HG02885 (cell line): ENCODE results near the gene THOC7.

ENCODE experiments used
- ATAC-seq: cut with Tn5 transposase; IDR thresholded peaks from one replicate; pipeline ENCODE4 v1.9.1; 2021; ENCODE audit warnings: mild to moderate bottlenecking; ENCODE audit not compliant: unreplicated experiment, poor library complexity

The THOC7 gene

DNA sequence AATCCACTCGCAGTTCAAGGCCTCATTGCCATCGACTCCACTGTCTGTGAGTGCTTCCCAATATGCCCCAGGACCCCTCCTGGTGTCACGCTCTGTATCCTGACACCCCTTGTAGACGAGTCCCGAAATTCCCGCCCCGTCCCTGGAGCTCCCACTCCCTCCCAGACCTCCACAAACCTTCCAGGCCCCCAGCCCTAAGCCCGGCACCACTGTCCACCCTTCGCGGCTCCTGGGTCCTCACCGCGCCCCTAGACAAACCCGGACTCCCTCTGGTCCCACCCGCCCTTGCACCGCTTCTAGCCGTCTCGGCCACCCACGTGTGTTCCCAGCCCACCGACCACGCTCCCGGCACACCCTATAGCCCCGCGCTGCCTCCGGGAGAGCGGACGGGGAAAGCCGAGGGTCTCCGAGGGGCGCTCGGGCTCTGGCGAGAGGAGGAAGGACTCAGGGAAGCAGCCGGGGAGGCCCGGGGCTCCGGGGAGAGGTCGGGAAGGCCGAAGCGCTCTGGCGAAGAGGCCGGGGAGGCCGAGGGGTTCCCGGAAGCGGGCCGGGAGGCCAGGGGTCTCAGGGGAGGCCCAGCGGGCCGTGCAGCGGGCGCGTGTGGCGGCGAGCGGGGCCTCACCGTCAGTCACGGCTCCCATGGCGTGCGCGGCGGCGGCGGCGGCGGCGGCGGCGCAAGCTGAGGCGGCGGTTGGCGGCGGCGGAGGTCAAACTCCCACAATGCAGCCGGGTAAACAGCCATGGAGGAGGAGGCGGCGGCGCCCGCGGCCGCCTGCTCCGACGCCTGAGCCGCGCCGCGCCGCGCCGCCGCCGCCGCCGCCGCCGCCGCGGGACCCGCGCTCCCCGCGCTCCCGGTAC, at the start of gene THOC7, which contains the start of gene ATXN7:
TSS of gene THOC7 (minus strand) at position 656 of the 858 bp plus-strand sequence. CDS start at position 641, 15 bp downstream.
TSS of gene ATXN7 (plus strand) at position 718 of the 858 bp plus-strand sequence. CDS start 48,732 bp downstream, outside the sequence.
- ATAC-seq, result peak; percentile 75

DNA sequence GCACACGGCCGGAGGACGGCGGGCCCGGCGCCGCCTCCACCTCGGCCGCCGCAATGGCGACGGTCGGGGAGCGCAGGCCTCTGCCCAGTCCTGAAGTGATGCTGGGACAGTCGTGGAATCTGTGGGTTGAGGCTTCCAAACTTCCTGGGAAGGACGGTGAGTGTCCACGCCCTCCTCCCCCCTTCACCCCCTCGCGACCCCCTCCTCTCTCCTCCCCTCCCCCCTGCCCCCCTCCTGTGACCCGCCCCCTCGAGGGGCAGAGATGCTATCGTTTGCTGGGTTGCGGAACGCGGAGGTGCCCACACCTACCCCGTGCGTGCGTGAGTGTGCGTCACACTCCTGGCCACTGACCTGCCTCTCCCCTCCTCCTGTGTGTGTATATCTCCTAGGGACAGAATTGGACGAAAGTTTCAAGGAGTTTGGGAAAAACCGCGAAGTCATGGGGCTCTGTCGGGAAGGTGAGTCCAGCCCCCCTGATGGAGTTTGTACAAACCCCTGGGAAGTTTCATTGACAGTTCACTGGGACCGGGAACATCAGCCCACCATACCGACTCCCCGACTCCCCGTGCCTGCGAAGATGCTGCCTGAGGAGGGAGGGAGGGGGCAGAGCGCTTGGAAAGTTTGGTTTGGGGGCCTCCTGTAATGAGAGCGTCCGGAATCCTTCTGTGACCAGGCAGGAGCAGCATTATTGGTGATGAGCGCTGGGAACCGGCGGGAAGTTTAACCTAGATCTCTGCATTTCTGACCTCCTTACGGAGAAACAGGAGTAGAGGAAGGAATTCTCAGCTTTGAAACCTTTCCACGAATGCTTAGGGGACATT, 49.4 kb upstream of the THOC7 start:
- ATAC-seq, result peak; percentile 21

- peak; percentile 77 for ATAC-seq
These were observed 48.5 kb upstream of the THOC7 start, which contains the start of gene SCAANT1 for GRCh38 chr3:63911873-63912767. Gene SCAANT1, minus strand, starts transcription at chr3:63912383.

- ATAC-seq, result no peak
These were observed 47.9 kb upstream of the THOC7 start for GRCh38 chr3:63911509-63911872.

- ATAC-seq, result no peak
These were observed 47.3 kb upstream of the THOC7 start for GRCh38 chr3:63910891-63911290.

DNA sequence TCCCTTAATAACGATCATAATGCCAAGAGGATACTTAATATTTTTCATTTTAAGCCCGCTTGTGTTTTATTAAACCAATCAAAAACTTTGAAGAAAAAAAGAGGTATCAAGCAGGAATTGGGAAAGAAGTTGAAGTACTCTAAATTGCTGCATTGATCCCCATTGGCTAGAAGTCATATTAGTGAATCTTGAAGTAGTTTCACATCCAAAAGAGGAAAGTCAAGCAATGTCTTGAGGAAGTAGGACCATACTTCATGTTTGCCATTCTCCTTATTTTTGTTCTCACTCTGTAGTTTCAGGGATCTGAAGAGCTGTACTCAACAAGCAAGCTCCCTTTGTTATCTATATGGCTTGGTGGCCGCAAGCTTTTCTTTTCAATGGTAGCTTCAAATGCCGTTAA, 46.4 kb upstream of the THOC7 start:
- ATAC-seq, result no peak

- ATAC-seq, result no peak
These were observed 45.8 kb upstream of the THOC7 start for GRCh38 chr3:63909431-63909830.

DNA sequence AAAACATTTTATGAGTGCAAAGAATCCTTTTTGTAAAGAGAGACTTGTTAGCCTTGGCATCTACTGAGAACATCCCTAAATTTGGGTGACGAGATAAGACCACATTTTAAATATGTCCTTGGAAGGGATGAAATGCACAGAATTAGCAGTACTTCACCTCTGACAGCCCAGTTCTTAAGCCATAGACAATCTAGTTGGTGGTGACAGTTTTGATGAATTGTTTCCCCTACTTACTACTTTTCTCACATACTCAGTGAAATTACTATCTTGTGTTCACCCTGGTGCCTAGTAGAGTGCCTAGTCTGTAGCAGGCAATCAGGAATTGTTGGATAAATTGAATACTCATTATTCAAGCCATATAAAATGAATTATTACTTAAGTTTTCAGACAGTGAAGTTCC, 45.2 kb upstream of the THOC7 start:
- no peak for ATAC-seq

DNA sequence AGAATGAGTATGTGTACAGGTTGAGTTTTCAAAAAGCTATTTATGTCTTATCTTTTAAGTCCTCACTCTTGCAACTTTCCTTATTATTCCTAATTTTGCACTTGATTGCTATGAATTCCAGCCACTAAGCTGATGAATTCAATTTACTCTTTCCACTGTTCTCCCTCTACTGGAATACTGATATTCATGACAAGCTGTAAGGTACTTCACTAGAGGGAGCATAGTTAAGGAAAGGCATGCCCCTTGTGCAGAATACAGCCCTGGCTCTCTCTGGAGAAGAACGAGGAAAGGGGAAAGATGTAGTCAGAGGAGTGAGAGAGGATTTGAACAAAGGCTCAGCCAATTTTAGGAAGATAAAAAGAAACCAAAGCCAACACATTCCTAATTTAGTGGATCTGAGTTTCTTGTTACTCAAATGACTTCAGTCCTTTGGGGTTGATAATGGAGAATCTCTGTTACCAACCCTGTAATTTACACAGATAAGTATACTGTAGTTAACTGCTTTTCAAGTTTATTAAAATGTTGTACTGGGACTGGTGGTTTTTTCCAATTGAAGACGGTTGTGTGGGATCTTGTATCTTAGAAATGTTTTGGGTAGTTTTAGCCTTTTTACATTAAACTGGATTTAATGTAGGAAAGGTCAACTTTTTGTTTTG, 44.6 kb upstream of the THOC7 start:
- no peak for ATAC-seq

DNA sequence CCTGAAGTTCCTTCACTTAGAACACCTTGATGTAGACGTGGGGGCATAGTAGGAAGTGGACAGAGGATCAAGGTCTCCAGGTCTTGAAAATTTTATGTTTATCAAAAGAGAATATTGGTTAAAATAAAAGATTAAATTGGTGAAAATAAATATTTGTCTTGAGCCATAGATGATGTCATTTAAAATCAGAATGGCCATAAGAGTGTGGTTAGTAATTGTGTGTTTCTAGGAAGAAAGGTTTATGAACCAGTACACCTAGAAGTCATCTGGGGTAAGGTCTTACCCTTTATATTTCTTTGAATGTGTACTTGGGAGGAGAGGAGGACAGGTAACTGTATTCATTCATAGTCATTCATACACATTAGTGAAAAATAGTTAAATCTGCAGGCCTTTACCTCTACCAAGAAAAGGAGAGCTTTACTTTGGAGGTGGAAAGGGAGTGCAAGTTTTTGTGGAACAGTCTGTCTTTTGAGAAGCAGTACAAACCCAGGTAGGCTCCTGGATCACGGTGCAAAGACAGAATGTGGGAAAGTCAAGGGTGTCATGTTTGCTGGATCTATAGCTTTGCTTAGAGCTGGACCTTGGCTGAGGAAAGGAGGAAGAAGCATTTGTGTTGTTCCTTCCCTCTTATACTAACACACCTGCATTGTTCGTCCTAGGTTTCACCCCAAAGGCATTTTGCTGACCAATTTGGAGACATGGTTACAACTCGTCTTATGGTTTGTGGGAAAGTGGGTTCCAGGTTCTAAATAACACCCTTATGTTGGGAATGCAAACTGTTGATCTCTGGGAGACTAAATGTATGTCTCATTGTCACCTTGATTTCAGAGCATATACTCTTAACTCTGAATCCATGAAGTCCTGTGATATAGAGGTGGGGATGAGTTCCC, 42.4 kb upstream of the THOC7 start:
- ATAC-seq, result no peak

- no peak for ATAC-seq
These were observed 36.9 kb upstream of the THOC7 start for GRCh38 chr3:63900459-63900858.

DNA sequence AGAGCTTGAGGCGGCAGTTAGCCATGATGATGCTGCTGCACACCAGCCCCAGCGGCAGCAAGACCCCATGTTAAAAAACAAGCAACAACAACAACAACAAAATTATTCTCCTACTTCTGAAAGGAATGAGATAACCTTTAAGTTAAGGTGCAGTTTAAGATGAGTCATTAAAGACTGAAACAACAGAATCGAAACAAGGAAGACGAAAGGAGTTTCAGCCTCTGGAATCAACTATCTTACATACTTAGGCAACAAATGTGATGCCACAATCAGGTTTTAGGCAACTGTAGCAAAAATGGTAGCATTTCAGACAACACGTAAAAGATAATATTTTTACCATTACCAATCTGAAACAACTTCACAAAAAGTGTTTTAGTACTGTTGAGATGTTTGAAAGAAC, 36.4 kb upstream of the THOC7 start:
- ATAC-seq, result no peak

DNA sequence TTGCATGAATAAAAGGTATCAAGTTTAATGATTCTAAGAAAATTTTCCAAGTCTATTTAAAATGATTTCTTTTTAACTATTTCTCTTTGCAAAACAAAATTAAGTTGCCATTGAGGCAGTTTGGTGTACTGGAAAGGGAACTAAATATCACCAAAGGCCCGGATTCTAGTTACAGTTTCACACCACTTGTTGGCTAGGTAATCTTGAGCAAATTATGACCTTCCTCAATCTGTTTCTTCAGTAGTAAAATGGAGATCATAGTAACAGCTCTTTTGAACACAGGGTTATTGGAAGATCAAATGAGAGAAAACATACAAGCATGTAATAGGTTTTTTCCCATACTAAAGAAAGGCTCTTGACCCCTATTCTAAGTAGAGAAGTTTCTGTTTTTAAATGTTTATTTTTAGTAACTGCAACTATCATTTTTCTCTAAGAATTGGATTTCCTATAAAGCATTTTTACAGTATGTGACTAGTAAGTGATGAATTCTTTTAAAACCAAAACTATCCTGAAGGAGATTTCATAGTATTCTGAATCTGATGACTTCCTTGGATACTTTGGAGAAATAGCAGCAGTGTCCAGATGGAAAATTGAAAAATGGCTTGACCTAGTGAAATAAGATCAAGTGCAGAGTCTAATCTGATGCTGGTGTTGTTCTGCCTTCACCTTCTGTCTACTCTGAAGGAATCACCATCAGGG, 32.9 kb upstream of the THOC7 start:
- ATAC-seq, result peak; percentile 84

DNA sequence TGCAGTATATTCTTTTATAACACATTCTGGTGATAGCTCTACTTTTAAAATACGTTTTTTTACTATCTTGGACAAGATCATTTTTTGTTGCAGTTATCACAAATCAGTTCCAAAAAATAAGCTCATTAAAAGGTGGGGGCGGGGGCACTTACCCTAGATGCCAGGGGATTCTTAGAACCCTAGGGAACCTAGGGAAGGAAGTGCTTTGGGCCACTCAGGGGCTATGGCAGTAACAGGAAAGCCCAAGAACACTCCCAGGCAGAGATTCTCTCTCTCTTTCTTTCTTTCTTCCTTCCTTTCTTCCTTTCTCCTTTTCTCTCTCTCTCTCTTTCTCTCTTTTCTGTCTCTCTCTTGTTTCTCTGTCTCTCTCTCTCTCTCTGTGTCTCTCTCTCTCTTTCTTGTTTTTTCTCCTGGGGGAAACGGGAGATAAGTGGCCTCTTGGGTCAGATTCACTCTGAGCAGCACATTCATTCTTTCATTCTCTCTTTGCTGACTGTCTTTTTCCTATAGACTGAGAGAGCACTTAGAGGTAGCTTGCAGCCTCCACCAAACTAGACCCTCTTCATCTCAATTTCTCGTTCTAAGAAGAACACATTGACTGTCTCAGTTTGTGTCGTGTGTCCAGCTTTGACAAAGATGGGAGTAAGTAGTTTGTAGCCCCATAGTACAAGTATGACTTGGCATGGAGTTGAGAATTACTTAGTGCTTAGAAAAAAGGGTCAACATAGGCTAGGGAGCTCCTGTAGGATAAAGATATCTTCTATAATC, 32.0 kb upstream of the THOC7 start:
- no peak for ATAC-seq

DNA sequence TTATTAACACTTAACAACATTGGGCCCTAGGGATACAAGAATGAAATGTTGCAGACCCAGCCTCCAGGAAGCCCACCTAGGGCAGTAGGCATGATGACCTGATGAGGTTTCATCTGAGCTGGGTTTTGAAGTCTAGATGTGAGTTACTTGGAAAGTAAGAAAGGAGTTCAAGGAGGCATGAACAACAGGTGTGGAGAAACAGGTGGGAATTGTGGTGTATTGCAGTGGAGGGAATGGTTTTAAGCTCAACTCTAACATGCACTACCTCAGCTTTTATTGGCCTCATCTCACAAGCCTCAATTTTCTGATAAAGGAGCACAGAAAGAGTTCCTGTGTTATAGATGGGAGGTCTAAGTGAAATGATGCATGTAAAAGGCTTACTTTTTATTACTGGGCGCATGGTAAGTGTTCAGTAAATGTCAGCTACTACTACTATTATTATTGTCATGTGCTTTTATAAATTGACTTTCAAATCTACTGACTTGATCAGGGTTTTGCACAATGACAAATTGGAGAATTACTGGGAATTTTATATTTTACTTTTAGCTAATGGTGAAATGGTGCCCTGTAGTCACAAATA, 29.3 kb upstream of the THOC7 start:
- no peak for ATAC-seq

- no peak for ATAC-seq
These were observed 27.9 kb upstream of the THOC7 start for GRCh38 chr3:63891518-63891917.

DNA sequence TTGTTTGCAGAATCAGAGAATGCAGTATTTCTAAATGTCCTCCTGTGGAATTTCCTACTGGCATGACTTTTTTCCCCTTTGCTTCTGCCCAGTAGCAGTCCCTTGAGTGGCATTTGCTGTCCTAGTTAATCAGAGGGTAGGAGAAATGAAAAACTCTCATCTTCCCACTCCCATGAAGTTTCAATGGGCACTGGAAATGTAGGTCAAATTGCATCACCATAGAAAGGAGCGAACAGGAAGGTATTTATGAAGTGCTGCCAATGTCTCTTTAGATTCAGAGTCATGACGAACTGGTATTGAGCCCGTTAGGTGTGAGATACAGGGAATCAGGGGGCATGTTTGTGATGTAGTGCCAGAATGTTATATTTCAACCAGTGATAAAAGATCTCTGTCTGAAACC, 23.3 kb upstream of the THOC7 start:
- no peak for ATAC-seq
